ENCODE measurements around the gene RBM20. TPM values are rescaled to one million over a fixed set of nuclear protein-coding genes. Genes with fewer than 3 reads are reported as not detected.

The RBM20 gene
- total and polyA plus RNA-seq, 2 experiments from 2014 or later, result 0.05 to 0.17 TPM

DNA sequence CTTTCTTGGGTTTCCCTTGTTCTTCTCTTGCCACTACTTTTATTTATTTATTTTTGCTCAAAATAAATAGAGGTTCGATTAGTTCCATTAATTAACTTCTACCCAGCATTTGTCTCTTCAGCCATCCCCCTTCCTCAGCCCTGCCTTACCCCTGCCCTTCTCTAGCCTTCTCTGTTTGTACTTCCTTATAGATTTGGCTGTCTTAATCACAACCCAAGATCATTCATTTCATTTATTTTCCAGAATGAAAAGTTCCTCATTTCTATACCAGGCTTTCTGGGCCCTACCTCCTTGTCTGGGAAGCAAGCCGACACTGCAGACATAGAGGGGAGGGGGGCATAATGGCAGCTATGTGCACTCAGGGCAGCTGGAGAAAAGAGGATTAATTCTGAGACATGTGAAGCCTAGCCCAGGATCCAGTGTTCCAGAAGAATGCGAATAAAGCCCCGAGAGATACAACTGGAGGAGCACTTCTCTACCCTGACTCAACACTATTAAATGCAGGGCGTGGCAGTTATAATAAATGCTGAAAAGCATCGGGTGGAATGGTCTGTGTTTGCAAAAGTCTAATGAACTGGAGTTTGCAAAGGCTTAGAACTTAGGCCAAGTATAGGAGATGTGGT, 221.2 kb downstream of the RBM20 start:
- H3K4me2 ChIP-seq, result no peak overlapping the region
- H3K27me3 Mint-ChIP-seq (ENCODE audit: insufficient read depth, low read depth, poor library complexity), result peaks cover 5% of the 10 kb centered on the region
- no peak for ATAC-seq

More for the DNA sequence above, 221.2 kb downstream of the RBM20 start:
- TF ChIP-seq ZNF331 (CRISPR knock-in tag; IDR thresholded peaks at IDR 0.05; ENCODE audit: low read depth) (no peak), STAT1 (IDR thresholded peaks at IDR 0.05; ENCODE audit: unreplicated experiment) (no peak), EZH2 (IDR thresholded peaks at IDR 0.05; ENCODE audit: low read depth, unreplicated experiment) (no peak), EZH2phosphoT487 (IDR thresholded peaks at IDR 0.05; ENCODE audit: unreplicated experiment) (no peak), ZNF462 (CRISPR knock-in tag; IDR thresholded peaks at IDR 0.05) (no peak), ZNF114 (CRISPR knock-in tag; IDR thresholded peaks at IDR 0.05) (no peak), CREB1 (CRISPR knock-in tag; IDR thresholded peaks at IDR 0.05; ENCODE audit: low read depth) (no peak), JUNB (IDR thresholded peaks at IDR 0.05; ENCODE audit: unreplicated experiment) (no peak)
- TF ChIP-seq, protein P1, sequence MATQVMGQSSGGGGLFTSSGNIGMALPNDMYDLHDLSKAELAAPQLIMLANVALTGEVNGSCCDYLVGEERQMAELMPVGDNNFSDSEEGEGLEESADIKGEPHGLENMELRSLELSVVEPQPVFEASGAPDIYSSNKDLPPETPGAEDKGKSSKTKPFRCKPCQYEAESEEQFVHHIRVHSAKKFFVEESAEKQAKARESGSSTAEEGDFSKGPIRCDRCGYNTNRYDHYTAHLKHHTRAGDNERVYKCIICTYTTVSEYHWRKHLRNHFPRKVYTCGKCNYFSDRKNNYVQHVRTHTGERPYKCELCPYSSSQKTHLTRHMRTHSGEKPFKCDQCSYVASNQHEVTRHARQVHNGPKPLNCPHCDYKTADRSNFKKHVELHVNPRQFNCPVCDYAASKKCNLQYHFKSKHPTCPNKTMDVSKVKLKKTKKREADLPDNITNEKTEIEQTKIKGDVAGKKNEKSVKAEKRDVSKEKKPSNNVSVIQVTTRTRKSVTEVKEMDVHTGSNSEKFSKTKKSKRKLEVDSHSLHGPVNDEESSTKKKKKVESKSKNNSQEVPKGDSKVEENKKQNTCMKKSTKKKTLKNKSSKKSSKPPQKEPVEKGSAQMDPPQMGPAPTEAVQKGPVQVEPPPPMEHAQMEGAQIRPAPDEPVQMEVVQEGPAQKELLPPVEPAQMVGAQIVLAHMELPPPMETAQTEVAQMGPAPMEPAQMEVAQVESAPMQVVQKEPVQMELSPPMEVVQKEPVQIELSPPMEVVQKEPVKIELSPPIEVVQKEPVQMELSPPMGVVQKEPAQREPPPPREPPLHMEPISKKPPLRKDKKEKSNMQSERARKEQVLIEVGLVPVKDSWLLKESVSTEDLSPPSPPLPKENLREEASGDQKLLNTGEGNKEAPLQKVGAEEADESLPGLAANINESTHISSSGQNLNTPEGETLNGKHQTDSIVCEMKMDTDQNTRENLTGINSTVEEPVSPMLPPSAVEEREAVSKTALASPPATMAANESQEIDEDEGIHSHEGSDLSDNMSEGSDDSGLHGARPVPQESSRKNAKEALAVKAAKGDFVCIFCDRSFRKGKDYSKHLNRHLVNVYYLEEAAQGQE (IDR thresholded peaks at IDR 0.05; ENCODE audit: unreplicated experiment), result no peak
- Mint-ChIP-seq H3K4me1 (peaks cover 19% of the 10 kb centered on the region), H3K4me3 (no peak overlapping the region), H3K9me3 (no peaks in the 10 kb centered on the region), H3K36me3 (ENCODE audit: low read depth) (no peaks in the 10 kb centered on the region; the same call in 2 of the 3 replicates), H3K27ac (no peak overlapping the region)
- Histone ChIP-seq H3K9me2 (ENCODE audit: insufficient read depth) (no peaks in the 10 kb centered on the region), H3K4me1 (ENCODE audit: insufficient read depth) (no peaks in the 10 kb centered on the region), H3K4me3 (no peak overlapping the region), H3K36me3 (ENCODE audit: insufficient read depth) (no peaks in the 10 kb centered on the region), H3K27me3 (ENCODE audit: insufficient read depth) (no peaks in the 10 kb centered on the region), H4K20me1 (replicated peaks; ENCODE audit: insufficient read depth) (no peaks in the 10 kb centered on the region), H2AFZ (peak overlapping the region; percentile 28; the same call in 1 of the 2 replicates), H3K27ac (ENCODE audit: low read depth) (no peak overlapping the region), H3K79me2 (replicated peaks; ENCODE audit: insufficient read depth) (no peaks in the 10 kb centered on the region), H3F3A (replicated peaks; ENCODE audit: low read depth) (no peaks in the 10 kb centered on the region)
- DNase-seq (ENCODE audit: low spot score), result no peak

Measured in GM23338 (cell line).